Activated CD4-positive, alpha-beta T cell treated with anti-CD3 and anti-CD28 coated beads for 4 hours (primary cell): Measurements from ENCODE around the gene LYVE1.

Source experiments
- DNase-seq, 2 donors: peaks; one replicate each; pipeline ENCODE4 v3.0.0-alpha.2; 2020

The LYVE1 gene

DNA sequence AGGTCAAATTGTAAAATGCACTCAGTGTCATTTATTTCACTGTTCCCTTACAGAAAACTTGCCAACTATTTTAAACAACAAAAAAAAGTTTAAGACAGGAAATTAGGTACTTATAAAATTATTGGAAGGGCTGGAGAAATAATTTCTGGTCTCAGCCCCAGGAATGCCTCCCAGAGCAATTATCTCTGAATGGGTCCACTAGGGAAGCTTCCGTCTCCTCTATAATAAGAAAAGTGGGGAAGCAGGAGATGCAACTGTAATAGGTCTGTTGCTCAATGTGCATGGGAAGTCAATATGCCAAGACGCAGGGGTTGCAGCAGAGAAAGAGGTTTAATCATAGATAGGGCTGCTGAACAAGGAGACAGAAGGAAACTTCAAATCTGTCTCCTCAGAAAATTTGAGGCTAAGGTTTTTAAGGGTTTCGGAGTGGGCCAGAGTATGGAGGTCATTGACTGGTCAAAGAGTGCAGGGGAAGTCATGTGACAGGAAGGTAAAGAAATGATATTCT is 16.6 kb downstream of the LYVE1 start:
- no peak for DNase-seq

- no peak for DNase-seq
Observed at GRCh38 chr11:10551290-10551592, 17.2 kb downstream of the LYVE1 start.

GRCh38 chr11:10550503-10551289 is 17.8 kb downstream of the LYVE1 start:
- no peak for DNase-seq

- no peak for DNase-seq
Observed at GRCh38 chr11:10544491-10545465, 23.7 kb downstream of the LYVE1 start.

GRCh38 chr11:10543782-10544181 is 24.7 kb downstream of the LYVE1 start:
- DNase-seq: no peak

- DNase-seq: no peak
Observed at GRCh38 chr11:10542776-10543175, 25.7 kb downstream of the LYVE1 start.

DNA sequence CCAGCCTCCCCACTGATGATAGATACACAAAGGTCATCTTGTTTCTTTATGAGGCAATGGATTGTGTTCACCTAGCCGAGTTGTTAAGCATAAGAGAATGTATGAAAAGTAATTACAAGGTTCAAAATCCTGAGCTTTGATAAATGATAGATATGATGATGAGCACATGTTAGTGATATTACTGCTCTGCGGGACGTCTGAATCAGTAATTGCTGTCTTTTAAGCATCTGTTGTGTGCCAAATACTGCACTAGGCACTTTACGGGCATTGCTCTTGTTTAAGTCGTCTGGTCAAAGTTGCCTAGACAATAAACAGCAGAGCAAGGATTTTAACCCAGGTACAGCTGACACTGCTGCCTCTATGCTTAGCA is 26.9 kb downstream of the LYVE1 start:
- DNase-seq: no peak

DNA sequence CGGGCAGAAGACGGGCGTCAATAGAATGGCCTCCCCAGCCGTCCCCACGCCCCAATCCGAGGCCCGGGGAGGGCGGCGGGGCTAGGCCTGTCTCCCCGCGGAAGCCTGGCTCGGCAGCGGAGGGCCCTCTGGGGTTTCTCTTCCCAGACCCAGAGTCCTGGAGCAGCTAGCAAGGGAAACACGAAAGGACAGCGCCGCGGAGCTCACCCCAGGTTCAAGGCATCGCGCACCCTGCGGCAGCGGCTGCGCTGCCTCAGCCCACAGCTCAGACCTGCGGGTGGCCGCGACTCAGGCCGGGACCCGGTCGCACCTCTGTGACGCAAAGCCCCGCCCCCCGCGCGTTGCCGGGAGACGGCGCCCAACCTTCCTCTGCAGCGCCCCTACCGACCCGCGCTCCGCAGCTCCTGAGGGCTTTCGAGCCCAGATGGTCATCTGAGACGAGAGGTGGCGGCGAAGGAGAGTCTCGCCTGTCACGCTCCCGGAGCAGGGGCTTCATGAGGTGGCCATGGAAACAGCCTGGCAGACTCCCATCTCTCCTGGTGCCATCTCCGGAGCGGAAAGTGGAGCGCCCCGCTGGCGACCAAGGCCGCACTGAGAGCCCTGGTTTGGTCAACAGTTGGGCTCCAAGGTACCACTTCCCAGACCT is 27.4 kb downstream of the LYVE1 start, which contains the start of gene RNF141:
Gene RNF141 (minus strand): TSS at position 273 of the 646 bp plus-strand sequence. CDS start 7,029 bp downstream, outside the sequence.
- DNase-seq: peak; percentile 94 to 96

DNA sequence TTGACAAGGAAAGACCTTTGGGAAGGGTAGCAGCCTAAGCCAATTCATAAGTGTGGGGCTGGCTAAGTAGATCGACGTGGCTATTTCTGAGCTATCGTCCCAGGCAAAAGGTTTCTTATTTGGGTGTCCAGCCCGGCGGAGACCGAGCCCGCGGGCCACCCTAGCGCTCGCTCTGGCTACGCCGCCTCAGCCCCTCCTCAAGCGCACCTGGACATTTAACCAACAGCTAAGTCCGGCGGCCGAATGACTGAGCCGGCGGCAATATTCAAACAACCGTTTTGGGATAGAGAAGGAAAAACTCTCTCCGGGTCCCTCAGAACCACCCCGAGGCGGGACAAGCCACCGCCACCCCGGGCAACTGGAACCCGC is 27.9 kb downstream of the LYVE1 start:
- DNase-seq: no peak

- no peak for DNase-seq
Observed at GRCh38 chr11:10539339-10539738, 29.1 kb downstream of the LYVE1 start.

GRCh38 chr11:10538924-10539323 is 29.5 kb downstream of the LYVE1 start:
- DNase-seq: no peak

DNA sequence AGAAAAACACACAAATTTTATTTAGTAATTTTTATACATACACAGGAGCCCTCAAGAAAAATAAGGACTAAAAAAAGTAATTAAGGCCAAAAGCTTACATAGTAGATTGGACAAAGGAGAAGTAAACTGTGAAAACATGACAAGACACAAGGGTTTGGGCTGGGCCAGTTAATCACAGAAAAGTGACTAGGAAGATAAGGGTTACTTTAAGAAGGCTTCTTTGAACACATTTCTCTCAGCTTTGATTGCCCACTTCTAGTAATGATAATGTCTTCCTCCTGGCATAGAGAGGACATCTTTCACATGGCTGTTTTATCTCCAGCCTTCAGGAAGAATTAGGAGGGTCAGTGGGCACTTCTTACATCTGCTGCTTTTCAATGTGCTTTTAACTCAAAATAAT is 30.9 kb downstream of the LYVE1 start:
- no peak for DNase-seq

GRCh38 chr11:10534316-10534715 is 34.1 kb downstream of the LYVE1 start:
- no peak for DNase-seq

GRCh38 chr11:10533323-10533722 is 35.1 kb downstream of the LYVE1 start:
- no peak for DNase-seq

GRCh38 chr11:10532526-10532925 is 35.9 kb downstream of the LYVE1 start:
- DNase-seq: no peak

DNA sequence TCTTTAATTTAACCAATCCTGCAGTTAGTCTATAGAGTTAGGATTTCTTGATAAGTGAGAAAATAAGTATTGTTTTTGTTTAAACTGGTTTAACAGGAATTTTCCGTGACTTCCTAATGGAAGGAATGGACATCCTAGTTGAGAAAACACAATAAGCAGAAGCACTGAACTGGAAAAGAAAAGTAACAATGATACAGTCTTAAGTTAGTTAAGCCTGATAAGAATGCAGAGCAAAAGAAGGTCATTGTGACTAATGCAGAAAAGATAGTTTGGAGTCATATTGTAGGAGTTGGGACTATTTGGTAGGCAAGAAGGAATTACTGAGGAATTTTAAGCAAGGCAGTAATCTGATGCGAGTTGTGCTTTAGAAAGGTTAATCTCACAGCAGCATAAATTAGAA is 39.2 kb downstream of the LYVE1 start:
- no peak for DNase-seq

DNA sequence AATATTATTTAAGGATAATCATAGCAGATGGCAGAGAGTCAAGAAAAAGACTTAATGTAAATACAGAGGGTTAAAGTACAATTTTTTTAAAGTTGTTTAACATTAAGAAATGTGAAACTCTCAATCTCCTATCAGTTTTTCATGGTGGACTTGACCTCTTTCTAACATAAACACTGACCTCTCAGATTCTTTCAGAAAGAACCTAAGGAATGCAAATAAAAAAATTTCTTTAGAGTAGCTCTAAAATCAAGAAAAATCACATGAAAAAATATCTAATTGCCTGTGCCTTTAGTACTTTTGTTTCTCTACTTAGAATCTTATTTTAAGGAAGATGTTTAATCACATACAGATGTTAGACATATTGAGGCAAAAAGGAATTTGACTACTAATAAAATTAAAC is 40.3 kb downstream of the LYVE1 start:
- no peak for DNase-seq

GRCh38 chr11:10526974-10527918 is 41.2 kb downstream of the LYVE1 start:
- DNase-seq: peak in 1 of 2 donors; percentile 3

- no peak for DNase-seq
Observed at GRCh38 chr11:10524471-10524870, 44.0 kb downstream of the LYVE1 start.

DNA sequence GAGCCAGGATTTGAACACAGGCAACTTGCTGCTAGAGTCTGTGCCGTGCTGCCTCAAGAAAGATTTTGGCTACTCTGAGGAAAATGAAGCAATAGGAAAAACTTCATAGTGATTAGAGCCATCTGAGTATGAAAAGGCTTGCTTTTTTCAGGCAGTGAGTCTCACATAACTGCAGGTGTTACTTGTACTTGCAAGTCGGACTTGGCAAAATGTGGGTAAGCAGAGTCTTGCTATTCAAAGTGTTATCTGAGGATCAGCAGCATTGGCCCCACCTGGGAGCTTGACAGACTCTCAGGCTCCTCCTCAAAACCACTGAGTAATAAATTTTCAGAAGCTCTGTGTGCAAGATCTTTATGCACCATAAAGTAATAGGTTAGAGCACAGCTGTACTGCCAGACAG is 45.5 kb downstream of the LYVE1 start:
- no peak for DNase-seq

GRCh38 chr11:10522276-10522675 is 46.2 kb downstream of the LYVE1 start:
- no peak for DNase-seq

GRCh38 chr11:10520562-10520961 is 47.9 kb downstream of the LYVE1 start:
- DNase-seq: no peak
